Brain microvascular endothelial cell (primary cell): ENCODE data around the gene GSG1L.

ENCODE experiments used
- DNase-seq: peaks from one replicate; pipeline ENCODE4 v3.0.0-alpha.2; 2020
- H3K27ac ChIP-seq: fragments of 250-450 bp; sonication (Bioruptor Pico); 2 replicates; pipeline ENCODE4 v1.5.1; 2020; ENCODE audit warnings: mild to moderate bottlenecking, moderate library complexity
- H3K27me3 ChIP-seq: fragments of 250-450 bp; sonication (Bioruptor Pico); replicated peaks from 2 replicates; pipeline ENCODE4 v1.5.1; 2020; ENCODE audit warnings: mild to moderate bottlenecking
- H3K36me3 ChIP-seq: fragments of 250-450 bp; sonication (Bioruptor Pico); replicated peaks from 2 replicates; pipeline ENCODE4 v1.5.1; 2020; ENCODE audit warnings: mild to moderate bottlenecking
- H3K4me3 ChIP-seq: 2 replicates; pipeline ENCODE4 v1.5.1; 2011; ENCODE audit warnings: low read depth, mild to moderate bottlenecking, control low read depth, low read length, moderate library complexity
- in situ Hi-C: cut with HindIII; loops from 2 replicates; pipeline ENCODE4 v1.10.0; 2017; ENCODE audit warnings: low sequenced_read_pairs, low pct_ligation_motif_present
- TF ChIP-seq, protein P1 (sequence below): IDR thresholded peaks from 2 replicates; pipeline ENCODE4 v1.5.1; 2011; ENCODE audit warnings: low read depth, mild to moderate bottlenecking, moderate library complexity, low read length, control low read depth, inconsistent platforms; ENCODE audit errors: missing control alignments

Gene GSG1L

GRCh38 chr16:27991876-27992275 is 71.6 kb downstream of the GSG1L start:
- no peak overlapping the region for H3K4me3 ChIP-seq
- no peaks in the 10 kb centered on the region for H3K36me3 ChIP-seq
- no peak for DNase-seq
- no peaks in the 10 kb centered on the region for H3K27me3 ChIP-seq
- TF ChIP-seq, protein P1, sequence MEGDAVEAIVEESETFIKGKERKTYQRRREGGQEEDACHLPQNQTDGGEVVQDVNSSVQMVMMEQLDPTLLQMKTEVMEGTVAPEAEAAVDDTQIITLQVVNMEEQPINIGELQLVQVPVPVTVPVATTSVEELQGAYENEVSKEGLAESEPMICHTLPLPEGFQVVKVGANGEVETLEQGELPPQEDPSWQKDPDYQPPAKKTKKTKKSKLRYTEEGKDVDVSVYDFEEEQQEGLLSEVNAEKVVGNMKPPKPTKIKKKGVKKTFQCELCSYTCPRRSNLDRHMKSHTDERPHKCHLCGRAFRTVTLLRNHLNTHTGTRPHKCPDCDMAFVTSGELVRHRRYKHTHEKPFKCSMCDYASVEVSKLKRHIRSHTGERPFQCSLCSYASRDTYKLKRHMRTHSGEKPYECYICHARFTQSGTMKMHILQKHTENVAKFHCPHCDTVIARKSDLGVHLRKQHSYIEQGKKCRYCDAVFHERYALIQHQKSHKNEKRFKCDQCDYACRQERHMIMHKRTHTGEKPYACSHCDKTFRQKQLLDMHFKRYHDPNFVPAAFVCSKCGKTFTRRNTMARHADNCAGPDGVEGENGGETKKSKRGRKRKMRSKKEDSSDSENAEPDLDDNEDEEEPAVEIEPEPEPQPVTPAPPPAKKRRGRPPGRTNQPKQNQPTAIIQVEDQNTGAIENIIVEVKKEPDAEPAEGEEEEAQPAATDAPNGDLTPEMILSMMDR = no peak
- H3K27ac ChIP-seq = no peak overlapping the region
- in situ Hi-C loops = no loop called here

DNA sequence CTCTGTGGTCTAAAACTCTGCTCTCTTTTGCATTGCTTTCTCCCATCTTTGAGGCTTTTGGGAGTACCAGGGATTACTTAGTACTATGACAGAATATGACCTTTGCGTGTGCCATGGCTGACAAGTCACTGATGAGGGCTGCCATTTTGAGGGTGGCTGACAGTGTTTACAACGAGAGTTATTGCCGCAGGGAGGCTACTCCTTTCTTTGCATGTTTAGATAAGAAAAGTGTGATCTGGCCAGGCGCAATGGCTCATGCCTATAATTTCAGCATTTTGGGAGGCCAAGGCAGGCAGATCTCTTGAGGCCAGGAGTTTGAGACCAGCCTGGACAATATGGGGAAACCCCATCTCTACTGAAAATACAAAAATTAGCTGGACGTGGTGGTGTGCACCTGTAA is 77.5 kb downstream of the GSG1L start:
- Histone ChIP-seq H3K27me3 (no peaks in the 10 kb centered on the region), H3K4me3 (no peak overlapping the region), H3K36me3 (no peaks in the 10 kb centered on the region), H3K27ac (no peak overlapping the region)
- in situ Hi-C loops = no loop called here
- TF ChIP-seq, protein P1 = no peak
- no peak for DNase-seq

DNA sequence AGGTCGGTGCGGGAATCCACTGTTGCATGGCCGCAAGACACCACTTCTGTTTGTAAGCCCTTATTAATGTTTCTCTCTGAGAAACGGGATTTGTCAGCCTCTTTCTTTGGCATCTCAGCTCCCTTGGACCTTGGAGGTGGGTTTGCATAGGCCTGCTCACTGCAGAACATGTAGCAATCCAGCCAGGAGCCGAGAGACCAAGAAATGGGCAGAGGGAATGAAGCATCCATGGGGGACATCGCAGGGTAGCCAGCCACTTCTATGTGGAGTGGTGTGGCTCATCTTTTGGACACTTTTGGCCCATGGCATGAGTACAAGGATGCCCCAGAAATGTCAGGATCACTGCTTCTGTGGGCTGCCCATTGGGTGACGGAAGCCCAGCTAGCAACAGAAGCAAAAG is 79.4 kb downstream of the GSG1L start:
- in situ Hi-C loops = no loop called here
- Histone ChIP-seq H3K27me3 (no peaks in the 10 kb centered on the region), H3K4me3 (no peak overlapping the region), H3K36me3 (no peaks in the 10 kb centered on the region), H3K27ac (no peak overlapping the region)
- DNase-seq = no peak
- TF ChIP-seq, protein P1 = no peak

- in situ Hi-C loops = no loop called here
- DNase-seq = no peak
- H3K36me3 ChIP-seq = no peaks in the 10 kb centered on the region
- H3K27ac ChIP-seq = no peak overlapping the region
- H3K4me3 ChIP-seq = no peak overlapping the region
- no peaks in the 10 kb centered on the region for H3K27me3 ChIP-seq
- TF ChIP-seq, protein P1 = no peak
Observed at GRCh38 chr16:27983244-27983643, 80.3 kb downstream of the GSG1L start.

DNA sequence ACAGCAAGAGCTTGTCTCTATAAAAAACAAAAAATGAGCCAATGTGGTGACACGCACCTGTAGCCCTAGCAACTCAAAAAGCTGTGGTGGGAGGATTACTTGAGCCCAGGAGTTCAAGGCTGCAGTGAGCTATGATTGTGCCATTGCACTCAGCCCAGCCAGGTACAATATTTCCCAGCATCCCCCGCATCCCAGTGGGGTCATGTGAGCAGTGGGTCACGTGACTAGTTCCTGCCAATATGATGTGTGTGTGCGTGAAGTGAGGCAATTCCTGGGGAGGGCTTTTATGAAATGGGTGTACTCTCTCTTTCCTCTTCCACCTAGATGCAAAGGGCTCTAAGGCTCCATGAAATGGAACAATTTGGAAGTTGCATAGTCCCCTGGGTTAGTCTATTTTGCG is 81.3 kb downstream of the GSG1L start:
- Histone ChIP-seq H3K27me3 (no peaks in the 10 kb centered on the region), H3K27ac (no peak overlapping the region), H3K4me3 (no peak overlapping the region), H3K36me3 (no peaks in the 10 kb centered on the region)
- in situ Hi-C loops = no loop called here
- DNase-seq = no peak
- TF ChIP-seq, protein P1 = no peak

- in situ Hi-C loops = no loop called here
- DNase-seq = no peak
- Histone ChIP-seq H3K36me3 (no peaks in the 10 kb centered on the region), H3K4me3 (no peak overlapping the region), H3K27ac (no peak overlapping the region), H3K27me3 (no peaks in the 10 kb centered on the region)
- TF ChIP-seq, protein P1 = no peak
Observed at GRCh38 chr16:27980919-27981700, 82.4 kb downstream of the GSG1L start.
